Suprapubic skin (tissue), 4 donors: ENCODE results near the gene BTN3A1. TPM values are rescaled to one million over a fixed set of nuclear protein-coding genes. Genes with fewer than 3 reads are reported as not detected.
A peak's percentile ranks its signal among the peaks of the same experiment; 100 is the strongest.

ENCODE experiments used
- DNase-seq, 2 donors: peaks; one replicate each; pipeline ENCODE4 v3.0.0-alpha.2; 2019; ENCODE audit warnings: low spot score in 2 of 2
- H3K27ac ChIP-seq: fragments of 200-600 bp; sonication (generic); one replicate; pipeline ENCODE4 v1.5.1; 2019
- H3K27me3 ChIP-seq: fragments of 200-600 bp; sonication (generic); one replicate; pipeline ENCODE4 v1.5.1; 2019
- H3K36me3 ChIP-seq: fragments of 200-600 bp; sonication (generic); one replicate; pipeline ENCODE4 v1.5.1; 2019
- H3K4me1 ChIP-seq: fragments of 200-600 bp; sonication (generic); one replicate; pipeline ENCODE4 v1.5.1; 2019
- H3K4me3 ChIP-seq: fragments of 200-600 bp; sonication (generic); one replicate; pipeline ENCODE4 v1.5.1; 2019; ENCODE audit warnings: mild to moderate bottlenecking
- H3K9me3 ChIP-seq: fragments of 200-600 bp; sonication (generic); one replicate; pipeline ENCODE4 v1.5.1; 2019
- CTCF ChIP-seq, 2 donors: fragments of 200-600 bp in 1 of 2; fragments of 450-650 bp in 1 of 2; sonication (generic) in 1 of 2; IDR thresholded peaks; one replicate each; pipeline ENCODE4 v1.5.1; 2016 to 2019; ENCODE audit warnings: antibody characterized with exemption in 2 of 2, mild to moderate bottlenecking in 1 of 2, moderate library complexity in 1 of 2
- EP300 ChIP-seq: sonication (generic); formaldehyde crosslinking; IDR thresholded peaks from one replicate; pipeline ENCODE4 v1.6.1; 2017; ENCODE audit warnings: antibody characterized with exemption
- POLR2A ChIP-seq, 2 donors: fragments of 450-650 bp; IDR thresholded peaks; one replicate each; pipeline ENCODE4 v1.6.1; 2017; ENCODE audit warnings: antibody characterized with exemption in 2 of 2, mild to moderate bottlenecking in 2 of 2, moderate library complexity in 2 of 2
- POLR2AphosphoS5 ChIP-seq, 3 donors: sonication (generic); formaldehyde crosslinking; IDR thresholded peaks; one replicate each; pipeline ENCODE4 v1.6.1; 2017; ENCODE audit warnings: antibody characterized with exemption in 3 of 3
- WGBS: methylation state at CpG from one replicate; pipeline ENCODE4 v1.1.5; 2018; 5-methylcytosine and 5-hydroxymethylcytosine counted together
- total RNA-seq, 4 donors: library from RNA; depleted of rRNA; stranded (reverse); fragments of >200 nt; gene quantifications; one replicate each; pipeline ENCODE4 v1.1.0, GENCODE V29; 2016

The BTN3A1 gene
- total RNA-seq, 4 donors from 2014 or later: 11.4 to 28.1 (median 14.5) TPM

- TF ChIP-seq POLR2A (IDR thresholded peaks at IDR 0.05) (no peak), POLR2AphosphoS5 (IDR thresholded peaks at IDR 0.05) (no peak), CTCF (IDR thresholded peaks at IDR 0.05) (no peak), EP300 (no peak)
- DNase-seq: no peak
- WGBS: 95% methylated on average over 1 of the region's 1 CpG
- Histone ChIP-seq H3K27ac (no peak overlapping the region), H3K4me1 (peaks cover 22% of the 10 kb centered on the region), H3K36me3 (peaks cover 12% of the 10 kb centered on the region), H3K27me3 (no peaks in the 10 kb centered on the region), H3K4me3 (no peak overlapping the region), H3K9me3 (no peaks in the 10 kb centered on the region)
These were observed 52.6 kb downstream of the BTN3A1 start for GRCh38 chr6:26454631-26455030.

- Histone ChIP-seq H3K27ac (no peak overlapping the region), H3K27me3 (no peaks in the 10 kb centered on the region), H3K36me3 (peaks cover 15% of the 10 kb centered on the region), H3K4me3 (no peak overlapping the region), H3K9me3 (no peaks in the 10 kb centered on the region), H3K4me1 (peaks cover 31% of the 10 kb centered on the region)
- no peak for DNase-seq
- 85% methylated on average over 3 of the region's 3 CpGs for WGBS
- no peak for TF ChIP-seq POLR2A (IDR thresholded peaks at IDR 0.05)
- no peak for TF ChIP-seq POLR2AphosphoS5 (IDR thresholded peaks at IDR 0.05)
- no peak for TF ChIP-seq CTCF (IDR thresholded peaks at IDR 0.05)
- no peak for TF ChIP-seq EP300
These were observed 53.4 kb downstream of the BTN3A1 start for GRCh38 chr6:26455357-26455970.

GRCh38 chr6:26457264-26457805 is 55.3 kb downstream of the BTN3A1 start:
- Histone ChIP-seq H3K27ac (peak overlapping the region; percentile 93), H3K4me3 (peak overlapping the region; percentile 87), H3K27me3 (no peaks in the 10 kb centered on the region), H3K9me3 (no peaks in the 10 kb centered on the region), H3K4me1 (peaks cover 47% of the 10 kb centered on the region), H3K36me3 (peaks cover 19% of the 10 kb centered on the region)
- no peak for DNase-seq
- TF ChIP-seq EP300 (no peak), POLR2AphosphoS5 (IDR thresholded peaks at IDR 0.05) (no peak), CTCF (IDR thresholded peaks at IDR 0.05) (no peak), POLR2A (IDR thresholded peaks at IDR 0.05) (no peak)
- WGBS: 7% methylated on average over 9 of the region's 9 CpGs

GRCh38 chr6:26457806-26458688 is 56.0 kb downstream of the BTN3A1 start, which contains the start of gene BTN2A1:
Gene BTN2A1, plus strand, starts transcription at chr6:26457955. Its CDS starts 682 bp downstream, at chr6:26458637.
- Histone ChIP-seq H3K4me1 (peaks cover 47% of the 10 kb centered on the region), H3K27me3 (no peaks in the 10 kb centered on the region), H3K4me3 (peak within 1 kb of the TSS; percentile 87), H3K27ac (peak within 1 kb of the TSS; percentile 93), H3K9me3 (no peaks in the 10 kb centered on the region), H3K36me3 (peaks cover 26% of the 10 kb centered on the region)
- peak; percentile 85 to 88 for DNase-seq
- TF ChIP-seq POLR2A (IDR thresholded peaks at IDR 0.05) (peak in 1 of 2 donors; percentile 18), CTCF (IDR thresholded peaks at IDR 0.05) (no peak)
- WGBS: under 1% methylated on average over 31 of the region's 31 CpGs
